Anterior cingulate cortex (tissue), 58 donors: ENCODE measurements around the gene EEF1B2.
"Not testable (repeated sequence)": the region's sequence is repeated elsewhere in the genome, so short reads cannot be mapped to it uniquely, and the experiment has no call there.

Source experiments
- DNase-seq, 58 donors: peaks; one replicate each; lab custom pipeline; 2025; lab: John Stamatoyannopoulos, UW

Gene EEF1B2

GRCh38 chr2:206163251-206163880, 3.7 kb downstream of the EEF1B2 start:
- no peak for DNase-seq

GRCh38 chr2:206164261-206164862, 4.7 kb downstream of the EEF1B2 start:
- peak in 23 of 58 donors; percentile 0 to 62 (median 6) for DNase-seq

- DNase-seq: not testable (repeated sequence)
These were observed 8.5 kb downstream of the EEF1B2 start for GRCh38 chr2:206168230-206168629.

- DNase-seq: not testable (repeated sequence)
These were observed 12.1 kb downstream of the EEF1B2 start for GRCh38 chr2:206171624-206172397.

- no peak for DNase-seq
These were observed 13.5 kb downstream of the EEF1B2 start for GRCh38 chr2:206173147-206173546.

- DNase-seq: peak in 2 of 58 donors; percentile 1 to 2
These were observed 16.4 kb downstream of the EEF1B2 start for GRCh38 chr2:206176121-206176520.

GRCh38 chr2:206176901-206177300, 17.2 kb downstream of the EEF1B2 start:
- no peak for DNase-seq

- DNase-seq: not testable (repeated sequence)
These were observed 21.8 kb downstream of the EEF1B2 start for GRCh38 chr2:206181526-206181925.

- no peak for DNase-seq
These were observed 30.0 kb downstream of the EEF1B2 start for GRCh38 chr2:206189691-206190090.

GRCh38 chr2:206190111-206190510, 30.4 kb downstream of the EEF1B2 start:
- no peak for DNase-seq

GRCh38 chr2:206190689-206191088, 31.0 kb downstream of the EEF1B2 start:
- no peak for DNase-seq

- no peak for DNase-seq
These were observed 32.5 kb downstream of the EEF1B2 start for GRCh38 chr2:206192157-206192556.

- DNase-seq: no peak
These were observed 34.1 kb downstream of the EEF1B2 start for GRCh38 chr2:206193671-206194357.

- DNase-seq: no peak
These were observed 39.0 kb downstream of the EEF1B2 start for GRCh38 chr2:206198677-206199076.

- DNase-seq: no peak
These were observed 41.6 kb downstream of the EEF1B2 start for GRCh38 chr2:206201075-206201848.

- no peak for DNase-seq
These were observed 42.8 kb downstream of the EEF1B2 start for GRCh38 chr2:206202446-206202845.

GRCh38 chr2:206203331-206203730, 43.6 kb downstream of the EEF1B2 start:
- no peak for DNase-seq

- no peak for DNase-seq
These were observed 45.0 kb downstream of the EEF1B2 start for GRCh38 chr2:206204710-206205109.

- not testable (repeated sequence) for DNase-seq
These were observed 47.6 kb downstream of the EEF1B2 start for GRCh38 chr2:206207316-206207715.

- DNase-seq: no peak
These were observed 49.2 kb downstream of the EEF1B2 start for GRCh38 chr2:206208900-206209299.
